Astrocyte (in vitro differentiated cells and primary cell): ENCODE results near the gene RAPGEF2.

Experiments
- CTCF ChIP-seq: IDR thresholded peaks from 2 replicates; pipeline ENCODE4 v1.5.1; 2011; ENCODE audit warnings: low read depth, mild to moderate bottlenecking, inconsistent platforms, low read length, moderate library complexity; ENCODE audit not compliant: insufficient read depth
- EZH2 ChIP-seq: IDR thresholded peaks from 2 replicates; pipeline ENCODE4 v1.6.1; 2012; ENCODE audit warnings: mild to moderate bottlenecking, low read length, inconsistent platforms; ENCODE audit not compliant: insufficient read depth

GRCh38 chr4:159283696-159284095 lies 180.8 kb downstream of the RAPGEF2 start:
- TF ChIP-seq CTCF (no peak), EZH2 (no peak)
